MM.1S (cell line): ENCODE measurements around the gene RUSF1.

Source experiments
- EZH2 ChIP-seq: fragments of 300-600 bp; sonication (generic); optimal IDR thresholded peaks from 2 replicates; pipeline ENCODE3; 2017; ENCODE audit warnings: low read depth, mild to moderate bottlenecking, antibody characterized with exemption, low read length, mixed read lengths
- TF ChIP-seq, protein P1 (sequence below): fragments of 300-600 bp; sonication (generic); IDR thresholded peaks from 2 replicates; pipeline ENCODE4 v1.5.1; 2016; ENCODE audit warnings: antibody characterized with exemption, low read length, mixed read lengths

GRCh38 chr16:31458073-31458843, 49.9 kb downstream of the RUSF1 start:
- TF ChIP-seq EZH2 = no peak
- TF ChIP-seq, protein P1, sequence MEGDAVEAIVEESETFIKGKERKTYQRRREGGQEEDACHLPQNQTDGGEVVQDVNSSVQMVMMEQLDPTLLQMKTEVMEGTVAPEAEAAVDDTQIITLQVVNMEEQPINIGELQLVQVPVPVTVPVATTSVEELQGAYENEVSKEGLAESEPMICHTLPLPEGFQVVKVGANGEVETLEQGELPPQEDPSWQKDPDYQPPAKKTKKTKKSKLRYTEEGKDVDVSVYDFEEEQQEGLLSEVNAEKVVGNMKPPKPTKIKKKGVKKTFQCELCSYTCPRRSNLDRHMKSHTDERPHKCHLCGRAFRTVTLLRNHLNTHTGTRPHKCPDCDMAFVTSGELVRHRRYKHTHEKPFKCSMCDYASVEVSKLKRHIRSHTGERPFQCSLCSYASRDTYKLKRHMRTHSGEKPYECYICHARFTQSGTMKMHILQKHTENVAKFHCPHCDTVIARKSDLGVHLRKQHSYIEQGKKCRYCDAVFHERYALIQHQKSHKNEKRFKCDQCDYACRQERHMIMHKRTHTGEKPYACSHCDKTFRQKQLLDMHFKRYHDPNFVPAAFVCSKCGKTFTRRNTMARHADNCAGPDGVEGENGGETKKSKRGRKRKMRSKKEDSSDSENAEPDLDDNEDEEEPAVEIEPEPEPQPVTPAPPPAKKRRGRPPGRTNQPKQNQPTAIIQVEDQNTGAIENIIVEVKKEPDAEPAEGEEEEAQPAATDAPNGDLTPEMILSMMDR = peak; percentile 44
